Measurements from ENCODE around the gene PIK3R3.

GRCh38 chr1:46110521-46110920 lies 21.9 kb downstream of the PIK3R3 start:
- no peak for TF ChIP-seq CTCF (IDR thresholded peaks at IDR 0.05; ENCODE audit: insufficient read depth, low read length, poor library complexity, severe bottlenecking)
- TF ChIP-seq EZH2phosphoT487 (conservative IDR thresholded peaks at IDR 0.05; ENCODE audit: low read length) = no peak
